Forelimb muscle (tissue), 1 donor: ENCODE measurements around the gene EEIG2. TPM values are rescaled to one million over a fixed set of nuclear protein-coding genes. Genes with fewer than 3 reads are reported as not detected.

ENCODE experiments used
- DNase-seq: peaks from one replicate; pipeline ENCODE4 v3.0.0-alpha.2; 2013; ENCODE audit warnings: low read depth
- polyA plus RNA-seq: library from polyadenylated mRNA; unstranded; fragments of 120-200 nt; gene quantifications from one replicate; pipeline ENCODE4 v1.2.1, GENCODE V29; 2013; ENCODE audit not compliant: insufficient read length

Gene EEIG2
- polyA plus RNA-seq, 1 donor: 9.7 TPM

- DNase-seq: no peak
Measured at GRCh38 chr1:108583757-108584427, 24.0 kb downstream of the EEIG2 start.

DNA sequence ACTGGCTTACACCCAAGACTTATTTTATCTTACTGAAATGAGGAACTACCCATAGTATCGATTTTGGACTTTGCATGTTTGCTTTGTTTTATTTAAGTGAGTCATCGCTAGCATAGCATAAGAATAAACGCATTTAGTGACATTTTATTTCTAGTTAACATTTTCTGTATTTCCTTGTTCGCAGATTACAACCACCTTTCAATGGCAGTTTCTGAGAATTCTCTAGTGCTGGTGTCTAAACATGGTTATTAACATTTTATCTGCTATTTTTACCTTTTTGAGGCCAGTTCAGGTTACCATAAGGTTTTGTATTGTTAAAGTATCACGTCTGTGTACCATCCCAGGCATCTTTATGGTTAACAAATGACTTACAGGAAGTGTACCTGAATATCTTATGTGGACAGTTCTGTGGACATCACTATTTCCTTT, 24.5 kb downstream of the EEIG2 start:
- DNase-seq: no peak

DNA sequence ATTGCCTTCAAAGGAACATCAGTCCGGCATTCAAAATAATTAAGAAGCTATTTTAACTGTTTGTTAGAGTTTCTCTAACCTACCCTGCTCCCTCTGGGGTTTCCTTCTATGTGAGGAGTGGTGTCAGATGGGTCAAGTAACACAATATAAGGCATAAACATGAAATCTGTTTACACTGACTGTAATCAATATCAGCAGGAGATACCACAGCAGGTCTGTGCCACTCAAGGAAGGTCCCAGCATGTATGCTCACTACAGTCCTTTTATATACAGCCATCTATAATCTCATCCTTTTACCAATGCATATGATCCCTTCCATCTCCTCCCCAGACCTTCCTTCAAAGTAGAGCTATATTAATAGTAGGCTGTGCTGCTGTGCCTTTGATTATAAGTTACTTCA, 25.4 kb downstream of the EEIG2 start:
- no peak for DNase-seq

GRCh38 chr1:108590441-108590840, 30.5 kb downstream of the EEIG2 start:
- DNase-seq: no peak

- DNase-seq: peak; percentile 71
Measured at GRCh38 chr1:108590957-108591356, 31.1 kb downstream of the EEIG2 start.

DNA sequence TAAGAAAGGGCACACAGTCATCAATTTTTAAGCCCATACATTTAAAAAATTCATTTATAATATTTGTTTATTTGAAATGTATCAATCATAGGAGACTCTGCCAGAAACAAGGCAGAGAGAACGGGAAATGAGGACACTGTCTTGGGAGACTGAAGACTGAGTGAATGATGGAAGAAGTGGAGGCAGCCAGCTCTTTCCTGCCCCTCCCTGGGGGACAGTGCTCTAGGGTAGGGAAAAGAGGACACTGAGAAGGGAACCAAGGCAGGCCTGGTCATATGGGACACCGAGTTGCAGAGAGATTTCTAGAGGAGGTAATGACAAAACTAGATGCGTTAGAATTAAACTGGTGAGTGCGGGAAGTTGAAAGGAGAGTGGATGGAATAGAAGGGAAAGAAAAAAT, 31.6 kb downstream of the EEIG2 start:
- no peak for DNase-seq

GRCh38 chr1:108592030-108592759, 32.3 kb downstream of the EEIG2 start:
- no peak for DNase-seq

DNA sequence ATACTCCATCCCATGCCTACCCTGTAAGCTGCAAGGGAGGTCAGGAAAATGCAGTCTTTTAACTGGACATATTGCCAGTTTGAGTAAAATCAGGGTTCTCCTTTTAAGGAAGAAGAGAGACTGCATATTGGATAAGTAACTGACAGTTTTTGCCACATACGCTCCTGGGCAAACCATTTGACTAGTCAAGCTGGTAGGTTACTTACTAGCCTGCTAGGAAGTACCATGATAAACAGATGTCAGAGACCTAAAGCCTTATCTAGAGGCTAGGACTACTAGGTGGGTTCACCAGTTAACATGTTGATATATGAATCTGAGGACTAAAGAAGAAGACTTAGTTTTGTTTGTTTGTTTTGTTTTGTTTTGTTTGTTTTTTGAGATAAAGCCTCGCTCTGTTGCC, 33.5 kb downstream of the EEIG2 start:
- no peak for DNase-seq

GRCh38 chr1:108595507-108595906, 35.6 kb downstream of the EEIG2 start:
- DNase-seq: peak; percentile 79

DNA sequence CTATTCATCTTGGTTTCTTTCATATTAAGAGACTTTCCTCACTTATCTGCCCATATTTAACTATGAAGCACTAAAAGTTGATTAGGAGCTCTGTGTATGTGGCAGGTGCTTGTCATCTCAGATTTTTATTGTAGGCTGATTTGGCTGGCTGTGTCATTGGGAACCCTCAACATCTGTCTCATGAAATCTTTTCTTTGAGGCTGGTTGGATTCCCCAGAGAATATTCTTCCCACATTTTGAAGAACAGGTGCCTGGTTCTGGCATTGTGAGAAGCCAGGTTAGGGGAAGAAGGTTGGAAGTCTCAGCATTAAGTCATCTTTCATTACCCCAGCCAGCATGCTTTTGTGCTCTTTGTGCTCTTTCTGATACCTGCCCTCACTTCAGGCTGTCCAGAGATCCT, 37.1 kb downstream of the EEIG2 start:
- DNase-seq: no peak

GRCh38 chr1:108598340-108598739, 38.4 kb downstream of the EEIG2 start:
- DNase-seq: no peak

- DNase-seq: no peak
Measured at GRCh38 chr1:108600504-108600903, 40.6 kb downstream of the EEIG2 start.

DNA sequence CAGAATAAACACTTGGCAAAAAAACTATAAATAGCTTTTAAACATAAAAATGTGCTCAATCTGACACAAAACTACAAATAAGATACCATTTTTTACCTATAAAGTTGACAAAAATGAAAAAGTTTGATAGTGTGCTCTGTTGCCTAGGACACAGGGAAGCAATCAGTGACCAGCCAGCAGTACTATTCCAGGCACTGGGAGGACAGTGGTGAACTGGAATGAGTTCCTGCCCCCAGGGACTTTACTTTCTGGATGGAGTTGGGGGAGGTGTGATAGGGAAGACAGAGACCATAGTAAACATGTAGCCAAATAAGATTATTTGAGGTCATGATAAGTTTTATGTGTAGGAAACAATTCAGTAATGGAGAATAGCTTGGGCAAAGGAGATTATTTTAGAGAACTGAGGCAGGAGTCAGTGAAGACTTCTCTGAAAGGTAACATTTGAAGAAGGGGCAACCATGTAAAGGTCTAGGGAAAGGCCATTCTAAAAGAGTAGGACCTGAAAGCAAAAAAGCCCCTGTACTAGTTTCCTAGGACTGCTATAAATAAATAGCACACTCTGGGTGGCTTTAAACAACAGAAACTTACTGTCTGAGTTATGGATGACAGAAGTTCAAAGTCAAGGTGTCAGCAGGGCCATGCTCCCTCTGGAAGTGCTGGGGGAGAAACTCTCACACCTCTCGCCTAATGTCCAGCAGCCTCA, 42.0 kb downstream of the EEIG2 start:
- no peak for DNase-seq

DNA sequence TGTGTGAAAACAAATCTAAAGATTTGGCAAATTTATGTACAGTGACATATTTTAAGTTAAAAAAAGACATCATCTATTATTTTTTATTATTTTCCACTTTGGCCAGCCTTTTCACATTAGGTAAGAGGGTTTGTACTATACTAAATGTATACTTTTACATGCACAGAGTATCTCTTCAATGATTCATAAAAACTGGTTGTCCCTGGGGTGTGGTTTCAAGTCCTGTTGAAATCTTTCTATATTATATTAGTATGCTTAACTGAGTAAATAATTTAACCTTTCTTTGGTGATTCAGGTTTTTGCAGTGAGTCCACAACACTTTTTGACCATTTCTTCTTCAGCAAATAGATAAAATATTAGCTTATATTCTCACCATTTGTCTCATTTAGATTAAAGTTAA, 45.7 kb downstream of the EEIG2 start:
- DNase-seq: no peak

DNA sequence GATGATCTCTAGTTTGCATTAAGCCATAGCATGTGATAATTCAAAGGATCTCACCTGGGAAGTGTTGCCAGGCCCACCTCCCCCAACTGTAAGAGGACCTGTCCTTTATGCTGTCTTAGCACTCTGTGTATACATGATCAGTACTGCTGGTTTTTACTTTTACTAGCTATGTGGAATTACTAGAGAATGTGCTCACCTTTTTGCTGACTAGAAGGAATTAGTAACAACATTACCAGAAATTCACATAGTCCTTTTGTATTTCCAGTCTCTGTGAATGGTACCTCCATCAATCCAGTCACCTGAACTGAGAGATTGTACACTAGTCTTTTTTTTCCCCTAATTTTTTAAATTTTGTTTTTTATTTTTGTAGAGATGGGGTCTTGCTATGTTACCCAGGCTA, 46.6 kb downstream of the EEIG2 start:
- DNase-seq: no peak

- peak; percentile 34 for DNase-seq
Measured at GRCh38 chr1:108609483-108610049, 49.7 kb downstream of the EEIG2 start.

Other genes with a start within 250 kb of the EEIG2 start
- gene NBPF6, start 109.8 kb upstream of the EEIG2 start, polyA plus RNA-seq: not detected
- 21.4 TPM for gene HENMT1, start 101.0 kb downstream of the EEIG2 start, polyA plus RNA-seq
- gene PRPF38B, start 132.2 kb downstream of the EEIG2 start, polyA plus RNA-seq: 46.9 TPM
- gene FNDC7, start 152.8 kb downstream of the EEIG2 start, polyA plus RNA-seq: not detected
- gene STXBP3, start 186.6 kb downstream of the EEIG2 start, polyA plus RNA-seq: 33.3 TPM